ENCODE results near the gene MRGPRG.

DNA sequence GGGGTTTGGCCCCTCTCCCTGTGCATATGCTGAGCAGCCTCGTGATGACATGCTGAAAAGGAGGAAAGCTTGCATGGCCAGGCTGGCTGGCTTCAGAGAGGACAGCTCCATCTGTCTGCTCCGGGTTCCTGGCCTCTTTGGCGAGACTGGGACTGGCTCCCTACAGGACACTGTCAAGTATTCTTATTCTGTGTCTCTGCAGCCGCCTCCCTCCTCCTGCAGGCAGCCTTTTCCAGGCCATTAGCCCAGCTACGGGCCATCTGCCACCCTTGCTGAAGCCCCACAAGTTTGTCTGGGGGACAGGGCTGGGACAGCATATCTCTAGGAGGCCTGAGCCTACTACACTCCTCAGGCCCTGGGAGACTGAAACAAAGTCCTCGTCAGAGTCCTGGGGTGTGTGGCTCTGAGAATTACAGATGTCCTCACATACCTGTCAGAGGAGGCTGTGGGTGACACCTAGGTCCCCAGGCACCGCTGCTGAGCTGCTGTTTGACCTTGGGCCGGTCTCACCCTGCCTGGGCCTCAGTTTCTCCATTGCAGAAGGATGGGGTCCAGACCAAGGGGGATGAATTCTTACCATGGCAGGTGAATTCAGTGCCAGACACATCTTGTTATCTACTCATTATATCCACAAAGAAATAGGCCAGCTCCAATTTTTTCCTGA, 11.0 kb downstream of the MRGPRG start:
- TF ChIP-seq POLR2A (IDR thresholded peaks at IDR 0.05; ENCODE audit: low read depth) (no peak), EP300 (IDR thresholded peaks at IDR 0.05) (no peak), POLR2AphosphoS5 (IDR thresholded peaks at IDR 0.05) (no peak)
- TF ChIP-seq, protein P1, sequence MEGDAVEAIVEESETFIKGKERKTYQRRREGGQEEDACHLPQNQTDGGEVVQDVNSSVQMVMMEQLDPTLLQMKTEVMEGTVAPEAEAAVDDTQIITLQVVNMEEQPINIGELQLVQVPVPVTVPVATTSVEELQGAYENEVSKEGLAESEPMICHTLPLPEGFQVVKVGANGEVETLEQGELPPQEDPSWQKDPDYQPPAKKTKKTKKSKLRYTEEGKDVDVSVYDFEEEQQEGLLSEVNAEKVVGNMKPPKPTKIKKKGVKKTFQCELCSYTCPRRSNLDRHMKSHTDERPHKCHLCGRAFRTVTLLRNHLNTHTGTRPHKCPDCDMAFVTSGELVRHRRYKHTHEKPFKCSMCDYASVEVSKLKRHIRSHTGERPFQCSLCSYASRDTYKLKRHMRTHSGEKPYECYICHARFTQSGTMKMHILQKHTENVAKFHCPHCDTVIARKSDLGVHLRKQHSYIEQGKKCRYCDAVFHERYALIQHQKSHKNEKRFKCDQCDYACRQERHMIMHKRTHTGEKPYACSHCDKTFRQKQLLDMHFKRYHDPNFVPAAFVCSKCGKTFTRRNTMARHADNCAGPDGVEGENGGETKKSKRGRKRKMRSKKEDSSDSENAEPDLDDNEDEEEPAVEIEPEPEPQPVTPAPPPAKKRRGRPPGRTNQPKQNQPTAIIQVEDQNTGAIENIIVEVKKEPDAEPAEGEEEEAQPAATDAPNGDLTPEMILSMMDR (IDR thresholded peaks at IDR 0.05) = no peak

Measured in esophagus muscularis mucosa (tissue), 4 donors.